ENCODE data around the gene MAJIN.

The MAJIN gene

DNA sequence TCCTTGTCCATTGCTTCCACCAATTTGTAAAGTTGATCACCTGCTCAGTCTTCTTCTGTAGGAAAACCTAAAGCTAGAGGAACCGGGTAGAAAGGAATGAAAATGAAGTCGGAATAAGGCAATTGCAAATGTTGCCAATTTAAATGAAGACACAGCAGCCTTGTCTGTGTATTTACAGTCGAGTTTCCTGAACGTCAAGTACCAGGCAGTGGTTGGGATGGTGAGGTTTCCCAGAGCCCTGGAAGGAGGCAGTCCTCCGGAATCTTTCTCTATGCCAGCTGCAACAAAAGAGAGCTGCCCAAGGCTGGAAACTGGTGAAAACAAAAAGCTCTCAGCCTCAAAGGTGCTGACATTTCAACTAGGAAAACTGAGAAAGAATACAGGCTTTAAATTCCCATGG lies 17.7 kb downstream of the MAJIN start:
- no peak overlapping the region for H4K12ac ChIP-seq (ENCODE audit: low read depth, low read length)
- H3K36me3 ChIP-seq (ENCODE audit: control insufficient read depth in 1 of 2, insufficient read depth in 2 of 2, low read length in 2 of 2), result no peaks in the 10 kb centered on the region
- H3K27me3 ChIP-seq (ENCODE audit: insufficient read depth, low read length), result no peaks in the 10 kb centered on the region
- H3K4me2 ChIP-seq (ENCODE audit: low read length), result no peak overlapping the region
- H4K91ac ChIP-seq (ENCODE audit: low read depth, low read length), result no peak overlapping the region
- no peaks in the 10 kb centered on the region for H3K79me2 ChIP-seq (ENCODE audit: control insufficient read depth, insufficient read depth, low read length, poor library complexity)
- H3K4me1 ChIP-seq (ENCODE audit: control insufficient read depth in 1 of 2, insufficient read depth in 2 of 2, low read length in 2 of 2), result no peaks in the 10 kb centered on the region
- WGBS (ENCODE audit: extremely low coverage, insufficient coverage, insufficient read length), result no CpG with 5 or more reads among the region's 5 CpGs
- H3K9me3 ChIP-seq (ENCODE audit: insufficient read depth, low read depth, low read length), result no peaks in the 10 kb centered on the region
- no peak overlapping the region for H2BK12ac ChIP-seq (ENCODE audit: low read length)
- H2BK5ac ChIP-seq (ENCODE audit: low read depth, low read length, poor library complexity), result no peak overlapping the region
- H2AK5ac ChIP-seq (ENCODE audit: low read length), result no peak overlapping the region
- no peak overlapping the region for H3K9ac ChIP-seq (ENCODE audit: low read length)
- no peak overlapping the region for H2BK120ac ChIP-seq (ENCODE audit: insufficient read depth, low read length, poor library complexity)
- no peaks in the 10 kb centered on the region for H3K79me1 ChIP-seq (ENCODE audit: low read length)
- H3K27ac ChIP-seq (ENCODE audit: low read depth, low read length), result no peak overlapping the region
- H2AFZ ChIP-seq (ENCODE audit: insufficient read depth, low read length, poor library complexity), result no peak overlapping the region
- H4K8ac ChIP-seq (ENCODE audit: low read depth, low read length), result no peak overlapping the region
- no peak overlapping the region for H3K18ac ChIP-seq (ENCODE audit: low read length)
- no peak overlapping the region for H3K14ac ChIP-seq (ENCODE audit: low read length)
- DNase-seq, result no peak
- H3K4me3 ChIP-seq (ENCODE audit: low read depth, low read length), result no peak overlapping the region
- H3K4ac ChIP-seq (ENCODE audit: low read depth, low read length), result no peak overlapping the region
- H3K23ac ChIP-seq (ENCODE audit: low read length), result no peak overlapping the region

DNA sequence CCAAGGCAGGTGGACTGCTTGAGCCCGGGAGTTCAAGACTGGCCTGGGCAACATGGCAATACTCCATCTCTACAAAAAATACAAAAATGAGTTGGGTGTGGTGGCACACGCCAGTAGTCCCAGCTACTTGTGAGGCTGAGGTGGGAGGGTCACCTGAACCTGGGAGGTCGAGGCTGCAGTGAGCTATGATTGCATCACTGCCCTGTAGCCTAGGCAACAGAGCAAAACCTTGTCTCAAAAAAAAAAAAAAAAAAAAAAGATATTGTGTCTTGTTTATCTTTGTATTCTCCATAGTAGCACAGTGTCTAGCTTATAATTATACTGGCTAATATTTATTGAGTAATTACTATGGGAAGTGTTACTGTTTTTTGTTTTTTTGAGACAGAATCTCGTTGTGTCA lies 20.4 kb downstream of the MAJIN start:
- H3K18ac ChIP-seq (ENCODE audit: low read length), result no peak overlapping the region
- no peak overlapping the region for H4K8ac ChIP-seq (ENCODE audit: low read depth, low read length)
- no peak overlapping the region for H4K91ac ChIP-seq (ENCODE audit: low read depth, low read length)
- H3K9ac ChIP-seq (ENCODE audit: low read length), result no peak overlapping the region
- no peak overlapping the region for H2BK120ac ChIP-seq (ENCODE audit: insufficient read depth, low read length, poor library complexity)
- no peaks in the 10 kb centered on the region for H3K36me3 ChIP-seq (ENCODE audit: control insufficient read depth in 1 of 2, insufficient read depth in 2 of 2, low read length in 2 of 2)
- H3K4me1 ChIP-seq (ENCODE audit: control insufficient read depth in 1 of 2, insufficient read depth in 2 of 2, low read length in 2 of 2), result no peaks in the 10 kb centered on the region
- no peaks in the 10 kb centered on the region for H3K27me3 ChIP-seq (ENCODE audit: insufficient read depth, low read length)
- no peaks in the 10 kb centered on the region for H3K79me1 ChIP-seq (ENCODE audit: low read length)
- no peak overlapping the region for H3K4me2 ChIP-seq (ENCODE audit: low read length)
- no peak overlapping the region for H2BK12ac ChIP-seq (ENCODE audit: low read length)
- no peak overlapping the region for H4K12ac ChIP-seq (ENCODE audit: low read depth, low read length)
- no peak overlapping the region for H3K4ac ChIP-seq (ENCODE audit: low read depth, low read length)
- no CpG with 5 or more reads among the region's 4 CpGs for WGBS (ENCODE audit: extremely low coverage, insufficient coverage, insufficient read length)
- H3K14ac ChIP-seq (ENCODE audit: low read length), result no peak overlapping the region
- H3K4me3 ChIP-seq (ENCODE audit: low read depth, low read length), result no peak overlapping the region
- no peaks in the 10 kb centered on the region for H3K9me3 ChIP-seq (ENCODE audit: insufficient read depth, low read depth, low read length)
- H2AFZ ChIP-seq (ENCODE audit: insufficient read depth, low read length, poor library complexity), result no peak overlapping the region
- H2BK5ac ChIP-seq (ENCODE audit: low read depth, low read length, poor library complexity), result no peak overlapping the region
- H3K79me2 ChIP-seq (ENCODE audit: control insufficient read depth, insufficient read depth, low read length, poor library complexity), result no peaks in the 10 kb centered on the region
- H3K27ac ChIP-seq (ENCODE audit: low read depth, low read length), result no peak overlapping the region
- no peak overlapping the region for H3K23ac ChIP-seq (ENCODE audit: low read length)
- no peak overlapping the region for H2AK5ac ChIP-seq (ENCODE audit: low read length)
- DNase-seq, result no peak

DNA sequence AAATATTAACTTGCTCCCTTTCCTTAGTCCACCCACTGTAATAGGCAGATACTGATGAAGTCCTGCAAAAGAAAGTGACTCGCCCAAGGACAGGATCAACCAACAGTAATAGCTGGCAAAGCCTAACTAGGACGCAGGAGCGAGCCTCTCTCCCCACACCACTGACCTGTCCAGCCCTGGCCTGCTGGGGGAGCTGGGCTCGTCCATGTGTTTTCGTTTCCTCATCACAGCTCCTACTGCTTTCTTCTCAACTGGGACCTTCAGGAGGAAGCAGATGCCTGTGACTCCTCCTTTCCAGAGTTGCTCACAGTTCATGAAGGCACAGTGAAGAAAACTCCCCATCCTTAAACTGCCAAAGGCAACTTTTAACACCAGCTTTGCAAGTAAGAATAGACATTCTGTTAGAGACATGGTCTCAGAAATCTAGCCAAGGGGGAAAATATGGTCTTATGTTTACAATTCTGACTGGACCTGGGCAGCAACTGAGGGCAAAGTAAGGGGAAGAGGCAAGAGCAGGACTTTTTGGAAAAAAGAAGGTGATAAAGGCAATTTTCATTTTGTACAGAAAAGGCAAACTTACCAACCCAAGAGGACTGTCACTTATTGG lies 24.6 kb downstream of the MAJIN start:
- DNase-seq, result peak in 1 of 2 donors; percentile 15
- Histone ChIP-seq H3K23ac (ENCODE audit: low read length) (no peak overlapping the region), H3K9ac (ENCODE audit: low read length) (no peak overlapping the region), H3K14ac (ENCODE audit: low read length) (no peak overlapping the region), H3K27me3 (ENCODE audit: insufficient read depth, low read length) (peaks cover 2% of the 10 kb centered on the region), H3K4me2 (ENCODE audit: low read length) (no peak overlapping the region), H3K27ac (ENCODE audit: low read depth, low read length) (no peak overlapping the region), H2BK120ac (ENCODE audit: insufficient read depth, low read length, poor library complexity) (no peak overlapping the region), H3K79me1 (ENCODE audit: low read length) (no peaks in the 10 kb centered on the region), H2BK12ac (ENCODE audit: low read length) (no peak overlapping the region), H2AK5ac (ENCODE audit: low read length) (no peak overlapping the region), H2BK5ac (ENCODE audit: low read depth, low read length, poor library complexity) (no peak overlapping the region), H3K4ac (ENCODE audit: low read depth, low read length) (no peak overlapping the region), H3K36me3 (ENCODE audit: control insufficient read depth in 1 of 2, insufficient read depth in 2 of 2, low read length in 2 of 2) (no peaks in the 10 kb centered on the region), H3K9me3 (ENCODE audit: insufficient read depth, low read depth, low read length) (no peaks in the 10 kb centered on the region), H4K8ac (ENCODE audit: low read depth, low read length) (no peak overlapping the region), H3K4me3 (ENCODE audit: low read depth, low read length) (no peak overlapping the region), H3K18ac (ENCODE audit: low read length) (no peak overlapping the region), H3K4me1 (ENCODE audit: control insufficient read depth in 1 of 2, insufficient read depth in 2 of 2, low read length in 2 of 2) (no peaks in the 10 kb centered on the region), H2AFZ (ENCODE audit: insufficient read depth, low read length, poor library complexity) (no peak overlapping the region), H4K91ac (ENCODE audit: low read depth, low read length) (no peak overlapping the region), H4K12ac (ENCODE audit: low read depth, low read length) (no peak overlapping the region), H3K79me2 (ENCODE audit: control insufficient read depth, insufficient read depth, low read length, poor library complexity) (no peaks in the 10 kb centered on the region)
- no CpG with 5 or more reads among the region's 5 CpGs for WGBS (ENCODE audit: extremely low coverage, insufficient coverage, insufficient read length)

DNA sequence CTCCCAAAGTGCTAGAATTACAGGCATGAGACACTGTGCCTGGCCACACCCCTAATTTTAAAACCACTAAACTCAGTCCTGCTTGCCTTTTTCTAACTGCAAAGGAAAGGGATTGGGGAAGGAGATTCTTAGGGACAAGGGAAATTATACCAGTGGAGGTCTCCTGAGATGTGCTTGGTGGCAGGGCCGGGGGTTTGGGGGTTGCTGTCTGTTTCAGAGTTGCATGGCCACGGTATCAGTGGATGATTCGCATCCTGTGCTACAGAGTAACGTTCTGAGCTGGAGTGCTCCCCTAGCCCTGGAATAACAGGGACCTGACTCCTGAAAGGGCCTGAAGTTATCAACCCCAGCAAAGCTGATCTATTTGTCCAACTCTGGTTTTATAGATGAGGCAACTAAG lies 35.4 kb downstream of the MAJIN start:
- H3K4ac ChIP-seq (ENCODE audit: low read depth, low read length), result no peak overlapping the region
- H3K18ac ChIP-seq (ENCODE audit: low read length), result no peak overlapping the region
- H4K8ac ChIP-seq (ENCODE audit: low read depth, low read length), result no peak overlapping the region
- peaks cover 0 to 7% of the 10 kb centered on the region in 2 experiments for H3K4me1 ChIP-seq (ENCODE audit: control insufficient read depth in 1 of 2, insufficient read depth in 2 of 2, low read length in 2 of 2)
- no peak overlapping the region for H2BK12ac ChIP-seq (ENCODE audit: low read length)
- H3K14ac ChIP-seq (ENCODE audit: low read length), result no peak overlapping the region
- DNase-seq, result no peak
- no peak overlapping the region for H3K27ac ChIP-seq (ENCODE audit: low read depth, low read length)
- H3K4me3 ChIP-seq (ENCODE audit: low read depth, low read length), result no peak overlapping the region
- H3K79me2 ChIP-seq (ENCODE audit: control insufficient read depth, insufficient read depth, low read length, poor library complexity), result no peaks in the 10 kb centered on the region
- no peaks in the 10 kb centered on the region for H3K79me1 ChIP-seq (ENCODE audit: low read length)
- H3K9me3 ChIP-seq (ENCODE audit: insufficient read depth, low read depth, low read length), result peaks cover 2% of the 10 kb centered on the region
- no peak overlapping the region for H4K12ac ChIP-seq (ENCODE audit: low read depth, low read length)
- no peaks in the 10 kb centered on the region for H3K27me3 ChIP-seq (ENCODE audit: insufficient read depth, low read length)
- H2BK120ac ChIP-seq (ENCODE audit: insufficient read depth, low read length, poor library complexity), result no peak overlapping the region
- H4K91ac ChIP-seq (ENCODE audit: low read depth, low read length), result no peak overlapping the region
- peaks cover 11 to 15% of the 10 kb centered on the region in 2 experiments for H3K36me3 ChIP-seq (ENCODE audit: control insufficient read depth in 1 of 2, insufficient read depth in 2 of 2, low read length in 2 of 2)
- WGBS (ENCODE audit: extremely low coverage, insufficient coverage, insufficient read length), result no CpG with 5 or more reads among the region's 4 CpGs
- H2AFZ ChIP-seq (ENCODE audit: insufficient read depth, low read length, poor library complexity), result no peak overlapping the region
- H2BK5ac ChIP-seq (ENCODE audit: low read depth, low read length, poor library complexity), result no peak overlapping the region
- H3K4me2 ChIP-seq (ENCODE audit: low read length), result no peak overlapping the region
- no peak overlapping the region for H3K9ac ChIP-seq (ENCODE audit: low read length)
- no peak overlapping the region for H2AK5ac ChIP-seq (ENCODE audit: low read length)
- H3K23ac ChIP-seq (ENCODE audit: low read length), result no peak overlapping the region

All from trophoblast cell (in vitro differentiated cells and primary cell).